NK-92 treated with Interleukin-12 subunit alpha and Interleukin-12 subunit beta, amount 100 ng/mL, for 24 hours (cell line): ENCODE data around the gene HEXD.
"Not testable (repeated sequence)": the region's sequence is repeated elsewhere in the genome, so short reads cannot be mapped to it uniquely, and the experiment has no call there.

ENCODE experiments used
- DNase-seq: peaks from one replicate; lab custom pipeline; 2025; lab: John Stamatoyannopoulos, UW

The HEXD gene

GRCh38 chr17:82382220-82382932, 35.8 kb upstream of the HEXD start:
- DNase-seq: not testable (repeated sequence)

GRCh38 chr17:82382933-82383255, 35.3 kb upstream of the HEXD start:
- DNase-seq: no peak

- no peak for DNase-seq
These were observed 34.7 kb upstream of the HEXD start for GRCh38 chr17:82383411-82383810.

GRCh38 chr17:82384051-82384729, 34.0 kb upstream of the HEXD start:
- DNase-seq: no peak

GRCh38 chr17:82384730-82385481, 33.2 kb upstream of the HEXD start:
- no peak for DNase-seq

GRCh38 chr17:82385559-82386254, 32.4 kb upstream of the HEXD start:
- no peak for DNase-seq

- no peak for DNase-seq
These were observed 31.8 kb upstream of the HEXD start for GRCh38 chr17:82386255-82386831.

GRCh38 chr17:82386881-82387704, 31.1 kb upstream of the HEXD start:
- DNase-seq: no peak

GRCh38 chr17:82387705-82388106, 30.4 kb upstream of the HEXD start:
- DNase-seq: no peak

GRCh38 chr17:82388223-82388921, 29.8 kb upstream of the HEXD start:
- no peak for DNase-seq

- no peak for DNase-seq
These were observed 29.2 kb upstream of the HEXD start for GRCh38 chr17:82388922-82389283.

- no peak for DNase-seq
These were observed 28.8 kb upstream of the HEXD start for GRCh38 chr17:82389379-82389778.

GRCh38 chr17:82390015-82390859, 27.9 kb upstream of the HEXD start:
- no peak for DNase-seq

GRCh38 chr17:82390860-82391435, 27.2 kb upstream of the HEXD start:
- DNase-seq: no peak

GRCh38 chr17:82391496-82392066, 26.6 kb upstream of the HEXD start:
- no peak for DNase-seq

GRCh38 chr17:82392209-82392920, 25.8 kb upstream of the HEXD start:
- no peak for DNase-seq

GRCh38 chr17:82392941-82393340, 25.2 kb upstream of the HEXD start:
- DNase-seq: no peak

GRCh38 chr17:82394278-82394677, 23.9 kb upstream of the HEXD start:
- no peak for DNase-seq
